ENCODE results near the gene KLK15. TPM values are rescaled to one million over a fixed set of nuclear protein-coding genes. Genes with fewer than 3 reads are reported as not detected.

Gene KLK15
- total and polyA plus RNA-seq, 2 experiments from 2014 or later, result not detected

DNA sequence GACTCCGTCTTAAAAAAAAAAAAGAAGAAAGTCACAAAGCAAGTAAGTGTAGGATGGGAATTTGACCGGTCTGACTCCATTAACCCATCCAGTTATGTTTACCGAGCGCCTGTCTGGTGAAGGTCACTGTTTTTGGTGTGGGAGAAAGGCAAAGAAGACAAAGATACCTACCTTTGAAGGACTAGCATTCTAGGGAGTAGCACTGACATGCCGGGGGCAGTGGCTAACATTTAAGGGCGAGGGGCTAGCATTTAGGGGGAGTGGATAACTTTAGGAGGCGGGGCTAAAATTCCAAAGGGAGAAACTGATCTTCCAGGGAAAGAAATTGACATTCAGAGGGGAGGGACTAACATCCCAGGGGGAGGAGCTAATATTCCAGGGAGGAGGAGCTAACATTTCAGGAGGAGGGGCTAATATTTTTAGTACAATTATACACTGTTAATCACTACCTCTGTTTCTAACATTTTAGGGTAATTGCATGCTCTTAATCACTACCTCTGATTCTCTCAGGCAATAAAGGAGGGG, 54.4 kb downstream of the KLK15 start:
- in situ Hi-C loops (cut with MboI), result loop anchor here (25.0 kb wide), 1 partner anchor 417 kb away; the partner anchor contains the start of gene NAPSA
- Histone ChIP-seq H4K20me1 (ENCODE audit: insufficient read depth) (no peaks in the 10 kb centered on the region), H3K9ac (no peak overlapping the region), H3K36me3 (ENCODE audit: low read depth) (no peaks in the 10 kb centered on the region), H2AFZ (no peak overlapping the region), H3K9me2 (ENCODE audit: insufficient read depth) (no peaks in the 10 kb centered on the region), H3K4me3 (no peak overlapping the region), H3K9me3 (ENCODE audit: low read depth) (no peaks in the 10 kb centered on the region), H3F3A (ENCODE audit: insufficient read depth) (no peaks in the 10 kb centered on the region), H3K27ac (no peak overlapping the region), H3K4me1 (ENCODE audit: insufficient read depth) (no peaks in the 10 kb centered on the region), H3K79me2 (ENCODE audit: insufficient read depth) (no peaks in the 10 kb centered on the region), H3K27me3 (replicated peaks; ENCODE audit: insufficient read depth) (peaks cover 57% of the 10 kb centered on the region), H3K4me2 (ENCODE audit: unreplicated experiment) (no peak overlapping the region)
- 58 to 60% methylated on average over 7 of the region's 7 CpGs for WGBS, 2 experiments (ENCODE audit: low coverage in 1 of 2, low lambda C conversion rate in 2 of 2, missing lambda C conversion rate in 2 of 2)
- no peak for TF ChIP-seq EZH2phosphoT487 (IDR thresholded peaks at IDR 0.05; ENCODE audit: insufficient read depth, low read depth)
- TF ChIP-seq EZH2 (IDR thresholded peaks at IDR 0.05; ENCODE audit: insufficient read depth, poor library complexity, severe bottlenecking), result no peak
- DNase-seq, result no peak

DNA sequence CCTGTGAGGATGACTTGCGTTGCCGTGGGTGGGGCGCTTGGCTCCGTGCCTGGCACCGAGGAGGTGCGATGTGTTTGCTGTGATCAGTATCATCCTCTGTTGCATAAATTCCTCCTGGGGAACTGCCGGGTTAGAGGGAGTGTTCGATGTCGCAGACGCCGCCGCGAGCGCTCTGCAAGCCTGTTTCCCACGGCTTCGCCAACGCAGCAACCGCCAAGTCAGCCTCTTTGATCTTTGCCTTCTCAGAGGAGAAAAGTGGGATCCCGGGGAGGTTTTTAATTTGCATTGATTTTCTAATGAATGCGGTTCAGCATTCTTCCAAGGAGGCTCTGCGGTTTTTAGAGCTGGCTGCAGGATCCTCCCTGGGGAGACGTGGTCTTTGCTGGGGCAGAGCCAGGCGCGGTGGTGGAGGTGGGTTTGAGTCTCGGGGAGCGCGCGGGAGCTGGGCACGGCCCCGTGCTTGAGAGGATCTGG, 55.5 kb downstream of the KLK15 start:
- no peaks in the 10 kb centered on the region for H3F3A ChIP-seq (ENCODE audit: insufficient read depth)
- H2AFZ ChIP-seq, result no peak overlapping the region
- in situ Hi-C loops (cut with MboI), result loop anchor here (25.0 kb wide), 1 partner anchor 416 kb away; the partner anchor contains the start of gene NAPSA
- peak; percentile 63 for DNase-seq
- H3K4me2 ChIP-seq (ENCODE audit: unreplicated experiment), result no peak overlapping the region
- H3K4me3 ChIP-seq, result no peak overlapping the region
- no peaks in the 10 kb centered on the region for H4K20me1 ChIP-seq (ENCODE audit: insufficient read depth)
- peaks cover 57% of the 10 kb centered on the region for H3K27me3 ChIP-seq (replicated peaks; ENCODE audit: insufficient read depth)
- H3K79me2 ChIP-seq (ENCODE audit: insufficient read depth), result no peaks in the 10 kb centered on the region
- H3K27ac ChIP-seq, result no peak overlapping the region
- no peaks in the 10 kb centered on the region for H3K36me3 ChIP-seq (ENCODE audit: low read depth)
- WGBS, 2 experiments (ENCODE audit: low coverage in 1 of 2, low lambda C conversion rate in 2 of 2, missing lambda C conversion rate in 2 of 2), result 2 to 6% methylated on average over 30 of the region's 30 CpGs
- H3K9me2 ChIP-seq (ENCODE audit: insufficient read depth), result no peaks in the 10 kb centered on the region
- H3K9me3 ChIP-seq (ENCODE audit: low read depth), result no peaks in the 10 kb centered on the region
- no peak overlapping the region for H3K9ac ChIP-seq
- no peaks in the 10 kb centered on the region for H3K4me1 ChIP-seq (ENCODE audit: insufficient read depth)
- no peak for TF ChIP-seq EZH2 (IDR thresholded peaks at IDR 0.05; ENCODE audit: insufficient read depth, poor library complexity, severe bottlenecking)

DNA sequence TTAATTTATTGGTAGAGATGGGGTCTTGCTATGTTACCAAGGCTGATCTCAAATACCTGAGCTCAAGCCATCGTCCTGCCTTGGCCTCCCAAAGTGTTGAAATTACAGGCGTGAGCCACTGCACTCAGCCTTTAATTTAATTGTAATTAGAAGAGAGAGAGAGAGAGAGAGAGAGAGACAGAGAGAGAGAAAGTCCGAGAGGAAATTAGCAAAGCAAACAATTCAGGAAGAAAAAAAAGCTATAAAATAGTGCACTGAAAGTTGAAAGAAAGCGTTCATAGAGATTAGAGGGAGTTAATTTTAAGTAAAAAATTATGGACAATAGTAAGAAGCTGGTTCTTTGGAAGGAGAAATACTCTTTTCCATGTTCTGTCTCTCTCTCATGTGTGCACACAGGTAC, 56.1 kb downstream of the KLK15 start:
- no peak overlapping the region for H3K27ac ChIP-seq
- H3K9me3 ChIP-seq (ENCODE audit: low read depth), result no peaks in the 10 kb centered on the region
- no peaks in the 10 kb centered on the region for H4K20me1 ChIP-seq (ENCODE audit: insufficient read depth)
- H3K9me2 ChIP-seq (ENCODE audit: insufficient read depth), result no peaks in the 10 kb centered on the region
- H3K4me3 ChIP-seq, result no peak overlapping the region
- no peaks in the 10 kb centered on the region for H3K4me1 ChIP-seq (ENCODE audit: insufficient read depth)
- H3K36me3 ChIP-seq (ENCODE audit: low read depth), result no peaks in the 10 kb centered on the region
- H3K79me2 ChIP-seq (ENCODE audit: insufficient read depth), result no peaks in the 10 kb centered on the region
- TF ChIP-seq EZH2 (IDR thresholded peaks at IDR 0.05; ENCODE audit: insufficient read depth, poor library complexity, severe bottlenecking) (no peak), EZH2phosphoT487 (IDR thresholded peaks at IDR 0.05; ENCODE audit: insufficient read depth, low read depth) (no peak)
- H2AFZ ChIP-seq, result no peak overlapping the region
- no peak for DNase-seq
- H3F3A ChIP-seq (ENCODE audit: insufficient read depth), result no peaks in the 10 kb centered on the region
- in situ Hi-C loops (cut with MboI), result loop anchor here (25.0 kb wide), 1 partner anchor 415 kb away; the partner anchor contains the start of gene NAPSA
- H3K27me3 ChIP-seq (replicated peaks; ENCODE audit: insufficient read depth), result peaks cover 57% of the 10 kb centered on the region
- no peak overlapping the region for H3K4me2 ChIP-seq (ENCODE audit: unreplicated experiment)
- no peak overlapping the region for H3K9ac ChIP-seq
- 1 to 3% methylated on average over 4 of the region's 4 CpGs for WGBS, 2 experiments (ENCODE audit: low coverage in 1 of 2, low lambda C conversion rate in 2 of 2, missing lambda C conversion rate in 2 of 2)

DNA sequence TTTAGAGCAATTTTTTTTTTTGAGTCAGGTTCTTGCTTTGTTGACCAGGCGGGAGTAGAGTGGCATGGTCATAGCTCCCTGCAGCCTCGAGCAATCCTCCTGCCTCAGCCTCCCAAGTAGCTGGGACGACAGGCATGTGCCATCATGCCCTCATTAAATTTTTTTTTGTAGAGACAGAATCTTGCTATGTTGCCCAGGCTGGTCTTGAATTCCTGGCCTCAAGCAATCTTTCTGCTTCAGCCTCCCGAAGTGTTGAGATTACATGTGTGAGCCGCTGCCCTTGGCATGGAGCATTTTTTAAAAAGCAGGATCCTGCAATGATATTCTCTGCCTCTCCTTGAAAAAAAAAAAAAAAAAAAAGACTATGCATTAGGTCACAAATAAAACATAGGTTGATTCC, 57.2 kb downstream of the KLK15 start:
- in situ Hi-C loops (cut with MboI), result loop anchor here (25.0 kb wide), 1 partner anchor 414 kb away; the partner anchor contains the start of gene NAPSA
- TF ChIP-seq EZH2phosphoT487 (IDR thresholded peaks at IDR 0.05; ENCODE audit: insufficient read depth, low read depth), result no peak
- TF ChIP-seq EZH2 (IDR thresholded peaks at IDR 0.05; ENCODE audit: insufficient read depth, poor library complexity, severe bottlenecking), result no peak
- Histone ChIP-seq H3K36me3 (ENCODE audit: low read depth) (no peaks in the 10 kb centered on the region), H3K79me2 (ENCODE audit: insufficient read depth) (no peaks in the 10 kb centered on the region), H2AFZ (no peak overlapping the region), H3K9me3 (ENCODE audit: low read depth) (no peaks in the 10 kb centered on the region), H3K4me2 (ENCODE audit: unreplicated experiment) (no peak overlapping the region), H3K27me3 (replicated peaks; ENCODE audit: insufficient read depth) (peaks cover 50% of the 10 kb centered on the region), H3K4me3 (no peak overlapping the region), H3K4me1 (ENCODE audit: insufficient read depth) (no peaks in the 10 kb centered on the region), H4K20me1 (ENCODE audit: insufficient read depth) (no peaks in the 10 kb centered on the region), H3K9ac (no peak overlapping the region), H3K27ac (no peak overlapping the region), H3F3A (ENCODE audit: insufficient read depth) (no peaks in the 10 kb centered on the region), H3K9me2 (ENCODE audit: insufficient read depth) (no peaks in the 10 kb centered on the region)
- no peak for DNase-seq
- 56 to 60% methylated on average over 5 of the region's 5 CpGs for WGBS, 2 experiments (ENCODE audit: low coverage in 1 of 2, low lambda C conversion rate in 2 of 2, missing lambda C conversion rate in 2 of 2)

Small RNA genes lying within 50 kb of the gene (small RNA-seq; reads per million reads assigned to genes)
- 14.0 reads per million, percentile 86 among the genes with 10 or more reads in this experiment for gene SNORD88A (ENCODE audit: low read depth, low replicate concordance)
- gene SNORD88B (ENCODE audit: low read depth, low replicate concordance), result not detected
- gene SNORD88C (ENCODE audit: low read depth, low replicate concordance), result not detected

Other genes starting within 250 kb of the KLK15 start
- not detected in 2 replicates for gene SYT3, start 193.7 kb downstream of the KLK15 start, total RNA-seq (2014; rRNA removed; shearing (Covaris generic))
- not detected in 2 replicates for gene SYT3, start 193.7 kb downstream of the KLK15 start, polyA plus RNA-seq (2016; fragmentation: Nextera tagmentation; extraction: Ambion mirVana)
- gene C19orf81, start 184.1 kb downstream of the KLK15 start, total RNA-seq (2014; rRNA removed; shearing (Covaris generic)), result not detected in 2 replicates
- gene C19orf81, start 184.1 kb downstream of the KLK15 start, polyA plus RNA-seq (2016; fragmentation: Nextera tagmentation; extraction: Ambion mirVana), result 1.1 and 1.6 TPM in 2 replicates
- gene SHANK1, start 113.8 kb downstream of the KLK15 start, total RNA-seq (2014; rRNA removed; shearing (Covaris generic)), result 2.7 and 7.1 TPM in 2 replicates
- 0.58 and 0.62 TPM in 2 replicates for gene SHANK1, start 113.8 kb downstream of the KLK15 start, polyA plus RNA-seq (2016; fragmentation: Nextera tagmentation; extraction: Ambion mirVana)
- gene CLEC11A, start 110.2 kb downstream of the KLK15 start, total RNA-seq (2014; rRNA removed; shearing (Covaris generic)), result 145 and 164 TPM in 2 replicates
- gene CLEC11A, start 110.2 kb downstream of the KLK15 start, polyA plus RNA-seq (2016; fragmentation: Nextera tagmentation; extraction: Ambion mirVana), result 122 and 127 TPM in 2 replicates
- not detected in 2 replicates for gene GPR32, start 63.1 kb downstream of the KLK15 start, total RNA-seq (2014; rRNA removed; shearing (Covaris generic))
- not detected in 2 replicates for gene GPR32, start 63.1 kb downstream of the KLK15 start, polyA plus RNA-seq (2016; fragmentation: Nextera tagmentation; extraction: Ambion mirVana)
- not detected in 2 replicates for gene ACP4, start 43.2 kb downstream of the KLK15 start, total RNA-seq (2014; rRNA removed; shearing (Covaris generic))
- not detected in 2 replicates for gene ACP4, start 43.2 kb downstream of the KLK15 start, polyA plus RNA-seq (2016; fragmentation: Nextera tagmentation; extraction: Ambion mirVana)
- gene KLK1, start 9.8 kb downstream of the KLK15 start, total RNA-seq (2014; rRNA removed; shearing (Covaris generic)), result not detected in 2 replicates
- gene KLK1, start 9.8 kb downstream of the KLK15 start, polyA plus RNA-seq (2016; fragmentation: Nextera tagmentation; extraction: Ambion mirVana), result not detected in 2 replicates
- gene KLK3, start 21.3 kb upstream of the KLK15 start, total RNA-seq (2014; rRNA removed; shearing (Covaris generic)), result not detected in 2 replicates
- not detected in 2 replicates for gene KLK3, start 21.3 kb upstream of the KLK15 start, polyA plus RNA-seq (2016; fragmentation: Nextera tagmentation; extraction: Ambion mirVana)
- not detected in 2 replicates for gene KLK2, start 39.9 kb upstream of the KLK15 start, total RNA-seq (2014; rRNA removed; shearing (Covaris generic))
- not detected in 2 replicates for gene KLK2, start 39.9 kb upstream of the KLK15 start, polyA plus RNA-seq (2016; fragmentation: Nextera tagmentation; extraction: Ambion mirVana)
- not detected in 2 replicates for gene KLK4, start 77.8 kb upstream of the KLK15 start, total RNA-seq (2014; rRNA removed; shearing (Covaris generic))
- not detected in 2 replicates for gene KLK4, start 77.8 kb upstream of the KLK15 start, polyA plus RNA-seq (2016; fragmentation: Nextera tagmentation; extraction: Ambion mirVana)
- gene KLK5, start 119.5 kb upstream of the KLK15 start, total RNA-seq (2014; rRNA removed; shearing (Covaris generic)), result not detected in 2 replicates
- 0.23 TPM in 1 of 2 replicates, not detected in the other for gene KLK5, start 119.5 kb upstream of the KLK15 start, polyA plus RNA-seq (2016; fragmentation: Nextera tagmentation; extraction: Ambion mirVana)
- not detected in 2 replicates for gene KLK6, start 136.0 kb upstream of the KLK15 start, total RNA-seq (2014; rRNA removed; shearing (Covaris generic))
- gene KLK6, start 136.0 kb upstream of the KLK15 start, polyA plus RNA-seq (2016; fragmentation: Nextera tagmentation; extraction: Ambion mirVana), result not detected in 2 replicates
- gene KLK7, start 150.3 kb upstream of the KLK15 start, total RNA-seq (2014; rRNA removed; shearing (Covaris generic)), result not detected in 2 replicates
- gene KLK7, start 150.3 kb upstream of the KLK15 start, polyA plus RNA-seq (2016; fragmentation: Nextera tagmentation; extraction: Ambion mirVana), result not detected in 2 replicates
- not detected in 2 replicates for gene KLK8, start 168.0 kb upstream of the KLK15 start, total RNA-seq (2014; rRNA removed; shearing (Covaris generic))
- gene KLK8, start 168.0 kb upstream of the KLK15 start, polyA plus RNA-seq (2016; fragmentation: Nextera tagmentation; extraction: Ambion mirVana), result not detected in 2 replicates
- not detected in 2 replicates for gene KLK10, start 186.1 kb upstream of the KLK15 start, total RNA-seq (2014; rRNA removed; shearing (Covaris generic))
- gene KLK10, start 186.1 kb upstream of the KLK15 start, polyA plus RNA-seq (2016; fragmentation: Nextera tagmentation; extraction: Ambion mirVana), result not detected in 2 replicates
- not detected in 2 replicates for gene KLK11, start 193.0 kb upstream of the KLK15 start, total RNA-seq (2014; rRNA removed; shearing (Covaris generic))
- gene KLK11, start 193.0 kb upstream of the KLK15 start, polyA plus RNA-seq (2016; fragmentation: Nextera tagmentation; extraction: Ambion mirVana), result not detected in 2 replicates
- not detected in 2 replicates for gene KLK12, start 201.4 kb upstream of the KLK15 start, total RNA-seq (2014; rRNA removed; shearing (Covaris generic))
- not detected in 2 replicates for gene KLK12, start 201.4 kb upstream of the KLK15 start, polyA plus RNA-seq (2016; fragmentation: Nextera tagmentation; extraction: Ambion mirVana)
- gene KLK13, start 231.5 kb upstream of the KLK15 start, total RNA-seq (2014; rRNA removed; shearing (Covaris generic)), result not detected in 2 replicates
- gene KLK13, start 231.5 kb upstream of the KLK15 start, polyA plus RNA-seq (2016; fragmentation: Nextera tagmentation; extraction: Ambion mirVana), result 0.25 TPM in 1 of 2 replicates, not detected in the other
- gene KLK14, start 249.3 kb upstream of the KLK15 start, total RNA-seq (2014; rRNA removed; shearing (Covaris generic)), result not detected in 2 replicates
- not detected in 2 replicates for gene KLK14, start 249.3 kb upstream of the KLK15 start, polyA plus RNA-seq (2016; fragmentation: Nextera tagmentation; extraction: Ambion mirVana)

Data from GM23248 (cell line).